Measurements from ENCODE around the gene NUP210.

DNA sequence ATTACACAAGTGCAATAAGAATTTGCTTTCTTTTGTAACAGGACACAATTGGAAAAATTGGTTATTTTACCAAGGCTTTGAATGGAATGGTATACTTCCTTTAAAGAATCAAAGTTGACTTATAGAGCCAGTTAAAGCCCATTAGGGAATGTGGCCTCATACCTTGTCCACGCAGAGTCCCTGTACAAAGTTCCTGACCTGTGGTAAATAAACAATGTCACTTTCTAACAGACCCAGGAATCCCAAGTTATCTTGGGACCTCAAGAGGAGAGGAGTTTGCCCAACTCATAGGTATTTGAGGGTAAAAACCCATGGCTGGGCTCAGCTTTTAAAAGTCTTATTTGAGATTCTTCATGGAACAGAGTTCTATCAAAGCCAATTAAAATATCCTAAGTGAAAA lies 12.0 kb upstream of the NUP210 start:
- TF ChIP-seq, protein P1, sequence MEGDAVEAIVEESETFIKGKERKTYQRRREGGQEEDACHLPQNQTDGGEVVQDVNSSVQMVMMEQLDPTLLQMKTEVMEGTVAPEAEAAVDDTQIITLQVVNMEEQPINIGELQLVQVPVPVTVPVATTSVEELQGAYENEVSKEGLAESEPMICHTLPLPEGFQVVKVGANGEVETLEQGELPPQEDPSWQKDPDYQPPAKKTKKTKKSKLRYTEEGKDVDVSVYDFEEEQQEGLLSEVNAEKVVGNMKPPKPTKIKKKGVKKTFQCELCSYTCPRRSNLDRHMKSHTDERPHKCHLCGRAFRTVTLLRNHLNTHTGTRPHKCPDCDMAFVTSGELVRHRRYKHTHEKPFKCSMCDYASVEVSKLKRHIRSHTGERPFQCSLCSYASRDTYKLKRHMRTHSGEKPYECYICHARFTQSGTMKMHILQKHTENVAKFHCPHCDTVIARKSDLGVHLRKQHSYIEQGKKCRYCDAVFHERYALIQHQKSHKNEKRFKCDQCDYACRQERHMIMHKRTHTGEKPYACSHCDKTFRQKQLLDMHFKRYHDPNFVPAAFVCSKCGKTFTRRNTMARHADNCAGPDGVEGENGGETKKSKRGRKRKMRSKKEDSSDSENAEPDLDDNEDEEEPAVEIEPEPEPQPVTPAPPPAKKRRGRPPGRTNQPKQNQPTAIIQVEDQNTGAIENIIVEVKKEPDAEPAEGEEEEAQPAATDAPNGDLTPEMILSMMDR (IDR thresholded peaks at IDR 0.05): no peak
- TF ChIP-seq POLR2A (IDR thresholded peaks at IDR 0.05): no peak
